WTC11 (cell line): ENCODE data around the gene PKP3. TPM values are rescaled to one million over a fixed set of nuclear protein-coding genes. Genes with fewer than 3 reads are reported as not detected.

Experiments used
- ATAC-seq: fragments of 200-7000 bp; cut with Tn5 transposase; 2 replicates; pipeline ENCODE4 v1.10.0; 2021; ENCODE audit warnings: mild to moderate bottlenecking, moderate library complexity
- CTCF ChIA-PET: fragments of 300-600 bp; sonication (Branson Sonifier 250); formaldehyde crosslinking; loops from one replicate; lab custom pipeline; 2021; ENCODE audit warnings: antibody characterized with exemption; lab: Charles Lee
- POLR2A ChIA-PET: fragments of 350-600 bp; sonication (Branson Sonifier 250); formaldehyde crosslinking; loops from one replicate; lab custom pipeline; 2021; ENCODE audit warnings: antibody characterized with exemption; lab: Charles Lee
- DNase-seq: peaks from one replicate; pipeline ENCODE4 v3.0.0; 2021; ENCODE audit warnings: low spot score
- H3K27ac Mint-ChIP-seq: 2 replicates; pipeline ENCODE4 v1.8.0; 2021; ENCODE audit warnings: mixed read lengths
- H3K27me3 Mint-ChIP-seq: 2 replicates; pipeline ENCODE4 v1.8.0; 2021; ENCODE audit warnings: low read depth, mild to moderate bottlenecking, moderate library complexity, mixed read lengths
- H3K36me3 Mint-ChIP-seq: 2 replicates; pipeline ENCODE4 v1.8.0; 2021; ENCODE audit warnings: mixed read lengths
- H3K4me1 Mint-ChIP-seq: 2 replicates; pipeline ENCODE4 v1.8.0; 2022; ENCODE audit warnings: mixed read lengths
- H3K4me3 Mint-ChIP-seq: 2 replicates; pipeline ENCODE4 v1.8.0; 2021; ENCODE audit warnings: mild to moderate bottlenecking, moderate library complexity, mixed read lengths
- H3K9me3 Mint-ChIP-seq: 2 replicates; pipeline ENCODE4 v1.8.0; 2021; ENCODE audit warnings: mixed read lengths
- AFF4 ChIP-seq: sonication (generic); formaldehyde crosslinking; IDR thresholded peaks from 2 replicates; pipeline ENCODE4 v1.8.1; 2023; ENCODE audit warnings: mild to moderate bottlenecking, missing genetic modification reagents, borderline replicate concordance
- ATF1 ChIP-seq: sonication (generic); formaldehyde crosslinking; IDR thresholded peaks from 2 replicates; pipeline ENCODE4 v1.8.1; 2023; ENCODE audit warnings: mild to moderate bottlenecking, moderate library complexity, missing genetic modification reagents
- CREM ChIP-seq: sonication (generic); formaldehyde crosslinking; IDR thresholded peaks from 2 replicates; pipeline ENCODE4 v1.8.1; 2022; ENCODE audit warnings: mild to moderate bottlenecking, missing genetic modification reagents, moderate library complexity
- FOXJ3 ChIP-seq: sonication (generic); formaldehyde crosslinking; IDR thresholded peaks from 2 replicates; pipeline ENCODE4 v1.9.0; 2021; ENCODE audit warnings: missing genetic modification reagents, mild to moderate bottlenecking, borderline replicate concordance
- GRHL2 ChIP-seq: fragments of 250-450 bp; sonication (Bioruptor Pico); IDR thresholded peaks from 2 replicates; pipeline ENCODE4 v1.8.0; 2022; ENCODE audit warnings: mild to moderate bottlenecking, moderate library complexity; ENCODE audit not compliant: insufficient replicate concordance, severe bottlenecking
- GTF2I ChIP-seq: fragments of 250-450 bp; sonication (Bioruptor Pico); conservative IDR thresholded peaks from 2 replicates; pipeline ENCODE4 v1.4.0; 2021; ENCODE audit warnings: mild to moderate bottlenecking
- HMGXB4 ChIP-seq: sonication (generic); formaldehyde crosslinking; IDR thresholded peaks from 2 replicates; pipeline ENCODE4 v1.8.1; 2023; ENCODE audit warnings: mild to moderate bottlenecking, moderate library complexity, missing genetic modification reagents
- JUN ChIP-seq: sonication (generic); formaldehyde crosslinking; IDR thresholded peaks from 2 replicates; pipeline ENCODE4 v1.8.0; 2023; ENCODE audit warnings: mild to moderate bottlenecking, missing genetic modification reagents
- KAT7 ChIP-seq: sonication (generic); formaldehyde crosslinking; IDR thresholded peaks from 2 replicates; pipeline ENCODE4 v1.8.1; 2023; ENCODE audit warnings: missing genetic modification reagents, mild to moderate bottlenecking, borderline replicate concordance
- MXD4 ChIP-seq: fragments of 250-450 bp; sonication (Bioruptor Pico); IDR thresholded peaks from 2 replicates; pipeline ENCODE4 v1.8.0; 2021; ENCODE audit warnings: mild to moderate bottlenecking, moderate library complexity, borderline replicate concordance
- NR3C1 ChIP-seq: sonication (generic); formaldehyde crosslinking; conservative IDR thresholded peaks from 2 replicates; pipeline ENCODE4 v1.8.1; 2023; ENCODE audit warnings: low read depth, mild to moderate bottlenecking, missing genetic modification reagents
- PRRX2 ChIP-seq: fragments of 250-450 bp; sonication (Bioruptor Pico); IDR thresholded peaks from 2 replicates; pipeline ENCODE4 v1.8.0; 2021; ENCODE audit warnings: mild to moderate bottlenecking
- SMAD4 ChIP-seq: sonication (generic); formaldehyde crosslinking; IDR thresholded peaks from 2 replicates; pipeline ENCODE4 v1.8.0; 2022; ENCODE audit warnings: mild to moderate bottlenecking, missing genetic modification reagents
- TCF7 ChIP-seq: sonication (generic); formaldehyde crosslinking; IDR thresholded peaks from 2 replicates; pipeline ENCODE4 v1.8.0; 2022; ENCODE audit warnings: mild to moderate bottlenecking, low read depth, missing genetic modification reagents, moderate library complexity
- TP53 ChIP-seq: sonication (generic); formaldehyde crosslinking; IDR thresholded peaks from 2 replicates; pipeline ENCODE4 v1.8.1; 2023; ENCODE audit warnings: mild to moderate bottlenecking, missing genetic modification reagents
- ZNF671 ChIP-seq: fragments of 250-450 bp; sonication (Bioruptor Pico); IDR thresholded peaks from 2 replicates; pipeline ENCODE4 v1.8.0; 2021; ENCODE audit warnings: mild to moderate bottlenecking
- total RNA-seq: library from RNA; stranded (reverse); gene quantifications from 3 replicates; pipeline ENCODE4 v1.2.3, GENCODE V29; 2021
- TF ChIP-seq, protein P1 (sequence below): fragments of 250-450 bp; sonication (Bioruptor Pico); IDR thresholded peaks from 2 replicates; pipeline ENCODE4 v1.9.0; 2021; ENCODE audit warnings: mild to moderate bottlenecking
- TF ChIP-seq, protein P2 (sequence below): sonication (generic); formaldehyde crosslinking; IDR thresholded peaks from 2 replicates; pipeline ENCODE4 v1.8.1; 2022; ENCODE audit warnings: missing genetic modification reagents, borderline replicate concordance

Gene PKP3
- total RNA-seq, 1 experiment from 2014 or later, result 17.3 TPM

- TF ChIP-seq HMGXB4 (CRISPR knock-in tag), result no peak
Measured at GRCh38 chr11:356610-357009, 37.4 kb upstream of the PKP3 start (continued).

- H3K36me3 Mint-ChIP-seq, result peaks cover 13% of the 10 kb centered on the region
- no peak for ATAC-seq
- H3K27me3 Mint-ChIP-seq, result peaks cover 16% of the 10 kb centered on the region
- no peak for DNase-seq
- CTCF ChIA-PET, result interaction anchor here (1.8 kb wide), 1 partner anchor 107 kb away, joined by 11 read pairs; no protein-coding TSS in a partner anchor
- TF ChIP-seq GTF2I (no peak), PRRX2 (no peak), CREM (no peak)
- TF ChIP-seq, protein P1, sequence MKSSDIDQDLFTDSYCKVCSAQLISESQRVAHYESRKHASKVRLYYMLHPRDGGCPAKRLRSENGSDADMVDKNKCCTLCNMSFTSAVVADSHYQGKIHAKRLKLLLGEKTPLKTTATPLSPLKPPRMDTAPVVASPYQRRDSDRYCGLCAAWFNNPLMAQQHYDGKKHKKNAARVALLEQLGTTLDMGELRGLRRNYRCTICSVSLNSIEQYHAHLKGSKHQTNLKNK (CRISPR knock-in tag), result no peak
- TF ChIP-seq, all 79 proteins: peak for 0
- POLR2A ChIA-PET, result no interaction called here
- Mint-ChIP-seq H3K4me3 (no peak overlapping the region), H3K27ac (no peak overlapping the region), H3K4me1 (peaks cover 23% of the 10 kb centered on the region), H3K9me3 (peaks cover 27% of the 10 kb centered on the region)
Measured at GRCh38 chr11:357582-357981, 36.4 kb upstream of the PKP3 start.

GRCh38 chr11:358129-358800 is 35.7 kb upstream of the PKP3 start:
- ChIA-PET CTCF (interaction anchor here (0.6 to 1.8 kb wide), 3 partner anchors 53 to 107 kb away, joined by 3 to 11 read pairs (median 3); partner anchors contain the start of gene SIGIRR), POLR2A (no interaction called here)
- H3K4me1 Mint-ChIP-seq, result peaks cover 16% of the 10 kb centered on the region

More at GRCh38 chr11:358129-358800, 35.7 kb upstream of the PKP3 start:
- no peak for ATAC-seq
- peaks cover 16% of the 10 kb centered on the region for H3K27me3 Mint-ChIP-seq
- H3K36me3 Mint-ChIP-seq, result peaks cover 13% of the 10 kb centered on the region
- no peak for DNase-seq
- TF ChIP-seq TP53 (CRISPR knock-in tag) (no peak), TCF7 (no peak), ATF1 (no peak), KAT7 (CRISPR knock-in tag) (no peak), MXD4 (CRISPR knock-in tag) (no peak), HMGXB4 (CRISPR knock-in tag) (no peak), ZNF671 (CRISPR knock-in tag) (no peak), SMAD4 (CRISPR knock-in tag) (no peak), JUN (CRISPR knock-in tag) (no peak), AFF4 (CRISPR knock-in tag) (no peak), GRHL2 (CRISPR knock-in tag) (no peak), NR3C1 (CRISPR knock-in tag) (no peak), FOXJ3 (CRISPR knock-in tag) (no peak)
- TF ChIP-seq, protein P2, sequence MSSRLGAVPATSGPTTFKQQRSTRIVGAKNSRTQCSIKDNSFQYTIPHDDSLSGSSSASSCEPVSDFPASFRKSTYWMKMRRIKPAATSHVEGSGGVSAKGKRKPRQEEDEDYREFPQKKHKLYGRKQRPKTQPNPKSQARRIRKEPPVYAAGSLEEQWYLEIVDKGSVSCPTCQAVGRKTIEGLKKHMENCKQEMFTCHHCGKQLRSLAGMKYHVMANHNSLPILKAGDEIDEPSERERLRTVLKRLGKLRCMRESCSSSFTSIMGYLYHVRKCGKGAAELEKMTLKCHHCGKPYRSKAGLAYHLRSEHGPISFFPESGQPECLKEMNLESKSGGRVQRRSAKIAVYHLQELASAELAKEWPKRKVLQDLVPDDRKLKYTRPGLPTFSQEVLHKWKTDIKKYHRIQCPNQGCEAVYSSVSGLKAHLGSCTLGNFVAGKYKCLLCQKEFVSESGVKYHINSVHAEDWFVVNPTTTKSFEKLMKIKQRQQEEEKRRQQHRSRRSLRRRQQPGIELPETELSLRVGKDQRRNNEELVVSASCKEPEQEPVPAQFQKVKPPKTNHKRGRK (CRISPR knock-in tag), result no peak
- TF ChIP-seq, all 79 proteins: peak for 0
- H3K4me3 Mint-ChIP-seq, result no peak overlapping the region
- H3K27ac Mint-ChIP-seq, result no peak overlapping the region
- H3K9me3 Mint-ChIP-seq, result peaks cover 27% of the 10 kb centered on the region
